Subcutaneous adipose tissue (tissue), 4 donors: Measurements from ENCODE around the gene QRFP. TPM values are rescaled to one million over a fixed set of nuclear protein-coding genes. Genes with fewer than 3 reads are reported as not detected.

Experiments used
- total RNA-seq, 4 donors: library from RNA; depleted of rRNA; stranded (reverse); fragments of >200 nt; gene quantifications; one replicate each; pipeline ENCODE4 v1.1.0, GENCODE V29; 2016
- TF ChIP-seq, protein P1 (sequence below): fragments of 450-650 bp; IDR thresholded peaks from one replicate; pipeline ENCODE4 v1.5.1; 2016; ENCODE audit warnings: low read depth, mild to moderate bottlenecking, control low read depth, antibody characterized with exemption, moderate library complexity

The QRFP gene
- total RNA-seq, 4 donors from 2014 or later: not detected

DNA sequence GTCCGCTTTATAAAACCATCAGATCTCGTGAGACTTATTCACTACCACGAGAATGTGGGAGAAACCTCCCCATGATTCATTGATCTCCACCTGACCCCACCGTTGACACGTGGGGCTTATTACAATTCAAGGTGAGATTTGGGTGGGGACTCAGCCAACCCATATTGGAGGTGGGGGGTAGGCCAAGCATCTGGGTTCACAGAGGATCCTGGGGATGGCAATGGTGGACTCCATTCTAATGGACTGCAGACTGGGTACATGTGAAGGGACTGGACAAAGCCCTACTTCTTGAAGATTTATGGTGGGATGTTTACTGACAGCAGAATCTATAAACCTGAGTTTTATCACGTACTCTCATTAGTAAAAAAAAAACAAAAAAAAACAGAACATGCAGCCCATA lies 15.1 kb downstream of the QRFP start:
- TF ChIP-seq, protein P1, sequence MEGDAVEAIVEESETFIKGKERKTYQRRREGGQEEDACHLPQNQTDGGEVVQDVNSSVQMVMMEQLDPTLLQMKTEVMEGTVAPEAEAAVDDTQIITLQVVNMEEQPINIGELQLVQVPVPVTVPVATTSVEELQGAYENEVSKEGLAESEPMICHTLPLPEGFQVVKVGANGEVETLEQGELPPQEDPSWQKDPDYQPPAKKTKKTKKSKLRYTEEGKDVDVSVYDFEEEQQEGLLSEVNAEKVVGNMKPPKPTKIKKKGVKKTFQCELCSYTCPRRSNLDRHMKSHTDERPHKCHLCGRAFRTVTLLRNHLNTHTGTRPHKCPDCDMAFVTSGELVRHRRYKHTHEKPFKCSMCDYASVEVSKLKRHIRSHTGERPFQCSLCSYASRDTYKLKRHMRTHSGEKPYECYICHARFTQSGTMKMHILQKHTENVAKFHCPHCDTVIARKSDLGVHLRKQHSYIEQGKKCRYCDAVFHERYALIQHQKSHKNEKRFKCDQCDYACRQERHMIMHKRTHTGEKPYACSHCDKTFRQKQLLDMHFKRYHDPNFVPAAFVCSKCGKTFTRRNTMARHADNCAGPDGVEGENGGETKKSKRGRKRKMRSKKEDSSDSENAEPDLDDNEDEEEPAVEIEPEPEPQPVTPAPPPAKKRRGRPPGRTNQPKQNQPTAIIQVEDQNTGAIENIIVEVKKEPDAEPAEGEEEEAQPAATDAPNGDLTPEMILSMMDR: no peak

DNA sequence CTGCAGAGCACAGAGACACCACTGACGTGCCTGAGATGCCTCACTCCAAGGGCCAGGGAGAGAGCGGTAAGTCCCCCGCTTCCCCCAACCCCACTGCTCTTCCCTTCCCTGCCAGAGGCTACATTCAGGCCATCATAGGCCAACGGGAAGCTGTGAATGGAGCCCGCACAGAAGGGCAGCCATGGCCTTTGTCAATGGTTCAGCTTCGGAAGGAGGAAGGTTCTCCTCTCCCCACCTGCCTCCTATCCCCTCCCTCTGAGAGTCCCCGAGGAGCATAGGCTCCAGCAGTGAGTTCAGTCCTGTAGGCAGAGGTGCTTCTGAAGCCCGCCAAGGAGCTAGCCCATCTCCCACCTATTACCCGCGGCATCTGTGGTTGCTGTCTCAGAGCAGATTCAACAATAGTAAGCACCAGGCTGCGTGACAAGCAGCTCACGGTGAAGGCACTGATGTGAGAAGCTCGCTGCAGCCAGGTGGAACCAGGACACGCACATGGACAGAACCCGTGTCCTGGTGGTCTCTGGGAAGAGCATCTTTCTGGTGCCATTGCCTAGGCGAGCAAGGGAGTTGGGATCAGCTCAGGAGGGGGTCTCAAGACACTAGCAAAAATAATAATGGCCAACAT lies 15.9 kb downstream of the QRFP start:
- TF ChIP-seq, protein P1: no peak

DNA sequence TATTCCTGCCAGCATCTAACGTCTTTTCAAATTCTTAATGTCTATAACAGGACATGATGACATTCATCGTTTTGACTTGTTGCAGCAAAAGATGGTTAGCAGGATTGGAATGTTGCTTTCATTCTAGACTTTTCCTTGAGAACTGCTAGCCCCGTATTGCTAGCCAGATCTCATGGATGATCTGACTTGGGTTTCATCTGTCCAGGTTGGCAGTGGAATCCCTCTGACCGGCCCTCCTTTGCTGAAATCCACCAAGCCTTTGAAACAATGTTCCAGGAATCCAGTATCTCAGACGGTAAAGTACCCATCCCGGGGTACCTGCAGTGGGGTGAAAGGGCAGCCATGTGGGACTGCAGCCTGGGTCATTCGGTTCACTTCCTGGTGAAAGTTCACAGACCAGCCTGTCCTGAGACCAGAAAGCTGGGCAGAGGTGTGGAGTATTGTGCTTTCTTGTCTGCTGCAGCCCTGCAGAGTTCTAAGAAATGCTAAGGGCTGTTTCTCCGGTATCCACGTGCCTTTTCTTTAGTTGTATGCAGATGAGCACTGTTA lies 16.7 kb downstream of the QRFP start:
- TF ChIP-seq, protein P1: no peak

DNA sequence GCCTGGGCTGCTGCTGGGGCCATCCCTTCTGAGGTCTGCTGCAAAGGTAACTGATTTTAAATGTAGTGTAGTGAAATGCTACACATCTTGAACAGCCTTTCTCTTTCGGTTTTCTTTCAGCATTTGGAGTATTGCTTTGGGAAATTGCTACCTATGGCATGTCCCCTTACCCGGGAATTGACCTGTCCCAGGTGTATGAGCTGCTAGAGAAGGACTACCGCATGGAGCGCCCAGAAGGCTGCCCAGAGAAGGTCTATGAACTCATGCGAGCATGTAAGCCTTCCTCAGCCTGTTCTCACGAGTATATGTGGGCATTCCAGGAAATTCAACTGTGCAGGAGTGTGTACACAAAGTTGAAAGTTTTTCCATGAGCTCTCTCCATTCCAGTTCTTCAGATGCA lies 18.3 kb downstream of the QRFP start:
- TF ChIP-seq, protein P1: no peak

DNA sequence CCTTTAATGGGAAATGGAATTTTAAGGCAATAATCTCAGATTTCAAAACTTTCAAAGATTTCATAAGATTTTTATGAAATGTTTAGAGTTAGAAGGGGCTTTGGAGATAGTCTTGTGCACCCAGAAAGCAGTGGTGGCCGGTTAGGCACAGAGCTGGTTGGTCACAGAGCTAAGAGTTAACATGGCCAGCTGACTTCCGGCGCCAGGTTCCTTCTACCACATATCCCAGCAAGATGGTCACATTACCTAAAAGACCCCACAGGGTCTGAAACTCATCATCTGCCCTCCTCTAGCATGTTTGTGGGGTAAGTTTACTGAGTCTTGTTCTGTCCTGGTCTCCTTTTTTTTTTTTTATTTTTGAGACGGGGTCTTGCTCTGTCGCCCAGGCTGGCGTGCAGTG lies 19.3 kb downstream of the QRFP start:
- TF ChIP-seq, protein P1: no peak

DNA sequence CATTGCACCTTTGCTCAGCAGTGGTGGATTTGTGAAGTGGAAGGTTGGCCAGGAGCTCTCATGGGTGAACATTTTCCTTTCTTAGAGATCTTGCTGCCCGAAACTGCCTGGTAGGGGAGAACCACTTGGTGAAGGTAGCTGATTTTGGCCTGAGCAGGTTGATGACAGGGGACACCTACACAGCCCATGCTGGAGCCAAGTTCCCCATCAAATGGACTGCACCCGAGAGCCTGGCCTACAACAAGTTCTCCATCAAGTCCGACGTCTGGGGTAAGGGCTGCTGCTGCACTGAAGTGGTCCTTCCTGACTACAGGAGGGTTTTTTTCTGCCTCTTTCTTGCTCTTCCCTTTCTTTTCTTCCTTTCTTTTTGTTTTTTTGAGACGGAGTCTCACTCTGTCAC lies 21.8 kb downstream of the QRFP start:
- TF ChIP-seq, protein P1: no peak

DNA sequence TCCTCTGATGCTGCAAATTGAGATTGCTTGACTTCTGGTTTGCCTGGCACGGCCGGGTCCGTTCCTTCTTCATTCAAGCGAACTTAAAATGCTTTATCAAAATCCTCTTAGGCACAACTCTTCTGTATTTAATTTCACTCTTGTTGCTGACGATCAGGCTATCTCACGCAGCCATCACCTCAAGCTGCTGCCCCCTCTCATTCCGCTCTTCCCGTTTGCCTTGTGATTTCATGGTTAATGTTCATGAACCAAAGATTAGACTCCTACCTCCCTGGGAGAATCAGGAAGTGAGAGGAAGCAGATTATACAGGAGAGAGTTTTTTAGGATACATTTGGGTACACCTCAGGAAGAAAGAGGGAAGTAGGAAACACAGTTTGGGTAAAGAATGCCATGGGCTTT lies 22.6 kb downstream of the QRFP start:
- TF ChIP-seq, protein P1: no peak
